ENCODE data around the gene NUP210. TPM values are rescaled to one million over a fixed set of nuclear protein-coding genes. Genes with fewer than 3 reads are reported as not detected.

NUP210 gene
- total RNA-seq, 1 donor from 2014 or later: 91.9 TPM

DNA sequence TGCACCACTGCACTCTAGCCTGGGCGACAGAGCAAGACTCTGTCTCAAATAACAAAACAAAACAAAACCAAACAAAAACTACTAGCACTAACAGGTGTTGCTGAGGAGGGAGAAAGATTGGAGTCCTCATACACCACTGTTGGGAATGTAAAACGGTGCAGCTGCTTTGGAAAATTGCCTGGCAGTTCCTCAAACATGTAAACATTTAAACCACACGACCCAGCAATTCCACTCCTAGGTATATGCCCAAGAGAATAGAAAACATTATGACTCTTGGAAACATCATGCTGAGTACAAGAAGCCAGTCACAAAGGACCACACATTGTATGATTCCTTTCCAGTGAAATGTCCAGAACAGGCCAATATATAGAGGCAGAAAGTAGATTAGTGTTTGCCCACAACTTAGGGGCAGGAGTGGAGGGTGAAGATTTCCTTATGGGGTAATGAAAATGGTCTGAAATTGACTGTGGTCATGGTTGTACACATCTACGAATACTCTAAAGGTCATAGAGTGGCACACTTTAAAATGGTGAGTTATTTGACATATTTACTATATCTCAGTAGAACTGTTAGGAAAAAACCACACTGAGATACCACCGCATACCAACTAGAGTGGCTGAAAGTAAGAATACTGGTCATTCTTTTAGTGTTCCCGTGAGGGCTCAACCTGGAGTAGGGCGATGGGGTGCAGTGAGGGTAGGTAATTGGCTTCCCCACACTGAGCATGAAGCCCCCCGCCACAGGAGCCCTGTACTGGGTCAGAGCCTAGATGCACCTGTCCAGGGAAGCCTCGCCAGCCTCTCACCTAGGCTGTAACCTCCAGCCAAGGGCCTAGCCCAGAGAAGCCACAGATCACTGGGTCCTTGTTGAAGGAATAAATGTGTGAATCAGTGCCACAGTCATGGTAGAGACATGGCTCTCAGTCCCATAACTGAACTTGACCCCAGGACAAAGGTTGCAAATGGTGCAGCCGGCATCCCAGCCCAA is 131.1 kb downstream of the NUP210 start:
- DNase-seq (no peak), ATAC-seq (ENCODE audit: low read depth) (no peak)
- H3K4me1 Mint-ChIP-seq: no peaks in the 10 kb centered on the region
- no peak overlapping the region for H3K4me3 Mint-ChIP-seq
- ChIA-PET POLR2A (no interaction called here), CTCF (no interaction called here)
- TF ChIP-seq, protein P1, sequence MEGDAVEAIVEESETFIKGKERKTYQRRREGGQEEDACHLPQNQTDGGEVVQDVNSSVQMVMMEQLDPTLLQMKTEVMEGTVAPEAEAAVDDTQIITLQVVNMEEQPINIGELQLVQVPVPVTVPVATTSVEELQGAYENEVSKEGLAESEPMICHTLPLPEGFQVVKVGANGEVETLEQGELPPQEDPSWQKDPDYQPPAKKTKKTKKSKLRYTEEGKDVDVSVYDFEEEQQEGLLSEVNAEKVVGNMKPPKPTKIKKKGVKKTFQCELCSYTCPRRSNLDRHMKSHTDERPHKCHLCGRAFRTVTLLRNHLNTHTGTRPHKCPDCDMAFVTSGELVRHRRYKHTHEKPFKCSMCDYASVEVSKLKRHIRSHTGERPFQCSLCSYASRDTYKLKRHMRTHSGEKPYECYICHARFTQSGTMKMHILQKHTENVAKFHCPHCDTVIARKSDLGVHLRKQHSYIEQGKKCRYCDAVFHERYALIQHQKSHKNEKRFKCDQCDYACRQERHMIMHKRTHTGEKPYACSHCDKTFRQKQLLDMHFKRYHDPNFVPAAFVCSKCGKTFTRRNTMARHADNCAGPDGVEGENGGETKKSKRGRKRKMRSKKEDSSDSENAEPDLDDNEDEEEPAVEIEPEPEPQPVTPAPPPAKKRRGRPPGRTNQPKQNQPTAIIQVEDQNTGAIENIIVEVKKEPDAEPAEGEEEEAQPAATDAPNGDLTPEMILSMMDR (IDR thresholded peaks at IDR 0.05): no peak
- H3K9me3 Mint-ChIP-seq: peaks cover 15% of the 10 kb centered on the region
- intact Hi-C loops (cut with micrococcal nuclease): no loop called here
- no peaks in the 10 kb centered on the region for H3K36me3 Mint-ChIP-seq (ENCODE audit: low read depth)
- H3K27me3 Mint-ChIP-seq: peaks cover 35% of the 10 kb centered on the region
- no peak overlapping the region for H3K27ac Mint-ChIP-seq

DNA sequence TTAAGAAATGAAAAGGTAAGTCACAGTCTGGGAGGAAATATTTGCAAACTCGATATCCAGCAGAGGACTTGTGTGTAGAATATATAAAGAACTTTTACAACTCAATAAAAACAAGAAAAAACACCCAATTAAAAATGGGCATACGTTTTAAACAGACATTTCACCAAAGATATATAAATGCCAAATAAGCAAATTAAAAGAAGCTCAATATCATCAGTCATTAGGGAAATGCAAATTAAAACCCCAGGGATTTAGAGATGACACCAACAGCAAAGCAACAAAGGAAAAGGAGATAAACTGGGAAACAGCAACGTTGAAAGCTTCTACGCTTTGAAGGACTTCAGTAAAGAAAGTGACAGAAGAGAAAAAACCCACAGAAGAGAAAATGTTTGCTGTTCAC is 132.3 kb downstream of the NUP210 start:
- Mint-ChIP-seq H3K27me3 (peaks cover 34% of the 10 kb centered on the region), H3K36me3 (ENCODE audit: low read depth) (no peaks in the 10 kb centered on the region), H3K27ac (no peak overlapping the region), H3K4me1 (peaks cover 7% of the 10 kb centered on the region), H3K9me3 (peaks cover 15% of the 10 kb centered on the region), H3K4me3 (no peak overlapping the region)
- intact Hi-C loops (cut with micrococcal nuclease): no loop called here
- ChIA-PET POLR2A (no interaction called here), CTCF (interaction anchor here (1.1 kb wide), 1 partner anchor 196 kb away, joined by 3 read pairs; no protein-coding TSS in a partner anchor)
- no peak for ATAC-seq (ENCODE audit: low read depth)
- no peak for DNase-seq
- TF ChIP-seq, protein P1 (IDR thresholded peaks at IDR 0.05): no peak

DNA sequence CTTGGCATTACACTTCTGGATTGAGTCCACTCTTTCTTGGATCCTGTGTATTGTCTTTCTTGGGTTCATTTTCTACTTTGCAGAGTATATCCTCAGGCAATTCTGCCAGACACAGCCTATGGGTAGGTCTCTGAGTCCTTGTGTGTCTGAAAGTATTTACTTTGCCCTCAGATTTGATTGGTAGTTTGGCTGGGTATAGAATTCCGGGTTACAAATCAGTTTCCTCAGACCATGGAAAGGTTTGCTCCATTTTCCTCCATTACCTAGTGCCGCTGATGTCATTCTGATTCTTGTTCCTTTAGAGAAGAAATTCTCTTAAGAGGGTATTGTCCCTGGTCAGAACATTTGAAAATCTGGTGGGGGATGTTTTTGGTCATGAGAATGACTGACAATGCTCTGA is 133.2 kb downstream of the NUP210 start:
- ATAC-seq (ENCODE audit: low read depth) (no peak), DNase-seq (no peak)
- CTCF ChIA-PET: no interaction called here
- Mint-ChIP-seq H3K4me1 (peaks cover 8% of the 10 kb centered on the region), H3K4me3 (no peak overlapping the region), H3K9me3 (peaks cover 15% of the 10 kb centered on the region), H3K27me3 (peaks cover 33% of the 10 kb centered on the region), H3K36me3 (ENCODE audit: low read depth) (no peaks in the 10 kb centered on the region), H3K27ac (no peak overlapping the region)
- intact Hi-C loops (cut with micrococcal nuclease): no loop called here
- POLR2A ChIA-PET: no interaction called here
- TF ChIP-seq, protein P1 (IDR thresholded peaks at IDR 0.05): no peak

DNA sequence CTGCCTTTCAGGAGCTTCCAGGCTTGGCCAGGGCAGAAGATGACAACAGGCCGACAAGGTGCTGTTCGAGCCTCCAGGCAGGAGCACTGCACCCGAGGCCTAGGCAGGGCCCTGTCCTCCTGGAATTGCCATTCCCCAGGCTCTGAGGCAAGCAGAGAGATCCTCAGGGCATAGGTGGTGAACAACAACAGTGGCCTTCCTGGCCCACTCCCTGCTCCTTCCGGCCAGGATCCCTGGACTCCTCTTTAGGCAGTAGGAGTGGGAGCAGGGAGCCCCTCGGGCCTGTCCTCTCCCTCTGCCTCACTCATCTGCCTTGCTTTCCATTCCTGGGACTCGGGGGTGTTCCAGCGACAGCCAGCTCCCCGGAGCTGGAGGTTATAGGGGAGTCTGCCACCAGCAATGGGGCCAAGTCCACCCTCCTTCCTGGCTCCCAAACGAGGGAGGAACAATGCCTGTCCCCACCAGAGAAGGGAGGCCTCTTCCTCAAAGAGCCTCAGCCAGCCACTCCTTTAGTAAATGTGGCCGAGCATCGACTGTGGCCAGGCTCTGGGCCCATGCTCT is 135.0 kb downstream of the NUP210 start:
- ATAC-seq (ENCODE audit: low read depth) (no peak), DNase-seq (no peak)
- H3K27ac Mint-ChIP-seq: no peak overlapping the region
- peaks cover 15% of the 10 kb centered on the region for H3K4me1 Mint-ChIP-seq
- TF ChIP-seq, protein P1 (IDR thresholded peaks at IDR 0.05): no peak
- peaks cover 39% of the 10 kb centered on the region for H3K27me3 Mint-ChIP-seq
- no peaks in the 10 kb centered on the region for H3K36me3 Mint-ChIP-seq (ENCODE audit: low read depth)
- H3K9me3 Mint-ChIP-seq: peaks cover 15% of the 10 kb centered on the region
- H3K4me3 Mint-ChIP-seq: no peak overlapping the region
- ChIA-PET CTCF (no interaction called here), POLR2A (no interaction called here)
- intact Hi-C loops (cut with micrococcal nuclease): no loop called here

DNA sequence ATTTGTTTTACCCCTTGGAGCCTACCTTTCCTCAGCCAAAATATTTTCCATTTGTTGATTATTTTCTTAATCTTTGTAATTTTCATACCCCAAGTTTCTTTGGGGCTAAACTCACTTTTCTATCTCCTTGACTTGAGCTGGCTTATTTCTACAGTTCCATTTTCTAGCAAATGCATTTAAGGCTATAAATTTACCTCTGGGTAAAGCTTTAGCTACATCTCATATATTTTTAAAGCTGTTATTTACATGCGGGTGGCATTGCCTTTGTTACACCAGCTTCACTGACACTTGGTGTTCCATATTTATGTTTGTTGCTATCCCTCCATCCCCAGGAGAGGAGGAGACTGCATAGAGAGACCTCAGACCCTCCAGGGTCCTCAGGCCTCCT is 136.3 kb downstream of the NUP210 start:
- peaks cover 43% of the 10 kb centered on the region for H3K27me3 Mint-ChIP-seq
- POLR2A ChIA-PET: no interaction called here

More for the DNA sequence above, 136.3 kb downstream of the NUP210 start:
- H3K4me1 Mint-ChIP-seq: peaks cover 15% of the 10 kb centered on the region
- ATAC-seq (ENCODE audit: low read depth) (no peak), DNase-seq (no peak)
- H3K9me3 Mint-ChIP-seq: peaks cover 15% of the 10 kb centered on the region
- intact Hi-C loops (cut with micrococcal nuclease): loop anchor here (1.0 to 5.0 kb wide), 4 partner anchors 52 to 192 kb away; no protein-coding TSS in a partner anchor
- CTCF ChIA-PET: interaction anchor here (1.7 to 2.9 kb wide), 3 partner anchors 168 to 193 kb away, joined by 3 to 23 read pairs (median 13); no protein-coding TSS in a partner anchor
- TF ChIP-seq, protein P1 (IDR thresholded peaks at IDR 0.05): no peak
- peak overlapping the region; percentile 78 for H3K4me3 Mint-ChIP-seq
- no peak overlapping the region for H3K27ac Mint-ChIP-seq
- H3K36me3 Mint-ChIP-seq (ENCODE audit: low read depth): no peaks in the 10 kb centered on the region
